ENCODE measurements around the gene KLHL26. TPM values are rescaled to one million over a fixed set of nuclear protein-coding genes. Genes with fewer than 3 reads are reported as not detected.
"Not testable (repeated sequence)": the region's sequence is repeated elsewhere in the genome, so short reads cannot be mapped to it uniquely, and the experiment has no call there.

KLHL26 gene
- total RNA-seq, 1 donor from 2014 or later, result 6.1 TPM

DNA sequence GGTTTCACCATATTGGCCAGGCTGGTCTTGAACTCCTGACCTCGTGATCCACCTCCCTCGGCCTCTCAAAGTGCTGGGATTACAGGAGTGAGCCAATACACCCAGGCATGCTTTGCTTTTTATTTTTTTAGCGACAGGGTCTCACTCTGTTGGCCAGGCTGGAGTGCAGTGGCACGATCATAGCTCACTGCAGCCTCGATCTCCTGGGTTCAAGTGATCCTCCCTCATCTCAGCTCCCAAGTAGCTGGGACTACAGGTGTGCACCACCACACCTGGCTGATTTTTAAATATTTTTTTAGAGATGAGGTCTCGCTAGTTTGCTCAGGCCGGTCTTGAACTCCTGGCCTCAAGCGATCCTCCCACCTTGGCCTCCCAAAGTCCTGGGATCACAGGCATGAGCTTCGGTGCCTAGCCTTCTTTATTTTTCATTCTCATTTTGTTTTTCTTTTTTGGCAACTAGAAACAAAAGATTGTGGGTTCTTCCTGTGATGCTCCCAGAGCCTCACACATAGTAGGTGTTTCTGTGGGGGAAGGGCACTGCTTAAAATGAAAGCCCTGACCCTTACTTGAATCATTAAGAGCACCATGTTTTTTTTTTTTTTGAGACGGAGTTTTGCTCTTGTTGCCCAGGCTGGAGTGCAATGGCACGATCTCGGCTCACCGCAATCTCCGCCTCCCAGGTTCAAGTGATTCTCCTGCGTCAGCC lies 36.0 kb upstream of the KLHL26 start:
- not testable (repeated sequence) for DNase-seq (ENCODE audit: low spot score); ATAC-seq

DNA sequence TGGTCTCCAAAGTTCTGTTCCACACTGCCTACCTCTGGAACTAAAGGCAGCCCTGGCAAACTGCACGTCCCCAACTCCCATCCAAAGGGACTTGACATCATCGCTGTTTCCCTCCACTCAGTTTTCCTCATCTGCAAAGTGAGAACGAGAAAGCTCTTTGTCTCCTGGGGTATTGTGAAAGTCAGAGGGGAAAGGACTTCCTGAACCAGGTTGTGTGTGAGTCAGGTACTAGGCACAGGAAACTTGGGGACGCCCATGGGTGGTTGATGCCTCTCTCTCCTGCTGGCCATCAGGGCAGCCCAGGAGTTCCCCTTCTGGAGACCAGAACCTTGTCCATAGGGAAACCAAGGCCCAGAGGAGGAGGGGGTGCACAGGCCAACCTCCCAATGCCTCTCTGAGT lies 35.0 kb upstream of the KLHL26 start:
- ATAC-seq (no peak), DNase-seq (ENCODE audit: low spot score) (no peak)

DNA sequence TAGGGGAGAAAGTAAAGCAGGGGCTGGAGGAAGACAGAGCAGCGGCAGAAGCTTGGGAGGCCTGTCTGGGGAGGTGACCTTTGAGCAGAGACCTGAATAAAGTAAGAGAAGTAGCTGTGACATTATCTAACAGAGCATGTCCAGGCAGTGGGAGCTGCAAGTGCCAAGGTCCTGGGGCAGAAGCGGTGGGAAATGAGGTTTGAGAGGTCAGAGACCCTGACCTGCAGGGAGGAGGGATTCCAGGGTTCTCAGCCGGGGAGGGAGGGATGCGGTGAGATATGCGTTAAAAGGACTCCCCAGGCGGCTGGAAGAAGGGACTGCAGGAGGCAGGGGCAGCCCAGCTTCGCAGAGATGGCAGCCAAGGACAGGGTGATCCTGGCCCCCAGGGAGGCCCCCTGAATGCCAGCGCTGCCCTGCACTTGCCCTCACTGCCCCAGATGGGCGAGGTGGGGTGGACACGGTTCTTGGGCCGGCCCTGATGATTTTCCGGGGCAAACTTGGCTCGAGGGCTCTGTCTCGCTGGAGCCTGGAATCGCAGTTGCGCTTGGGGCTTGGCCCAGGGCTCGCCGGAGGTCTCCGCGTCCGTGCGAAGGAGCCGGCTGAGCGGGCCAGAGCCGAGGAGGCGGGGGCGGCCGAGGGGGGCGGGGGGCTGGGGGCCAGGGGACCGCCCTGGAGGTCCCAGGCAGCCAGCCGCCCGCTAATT lies 33.4 kb upstream of the KLHL26 start:
- DNase-seq (ENCODE audit: low spot score) (no peak), ATAC-seq (peak; percentile 31)

DNA sequence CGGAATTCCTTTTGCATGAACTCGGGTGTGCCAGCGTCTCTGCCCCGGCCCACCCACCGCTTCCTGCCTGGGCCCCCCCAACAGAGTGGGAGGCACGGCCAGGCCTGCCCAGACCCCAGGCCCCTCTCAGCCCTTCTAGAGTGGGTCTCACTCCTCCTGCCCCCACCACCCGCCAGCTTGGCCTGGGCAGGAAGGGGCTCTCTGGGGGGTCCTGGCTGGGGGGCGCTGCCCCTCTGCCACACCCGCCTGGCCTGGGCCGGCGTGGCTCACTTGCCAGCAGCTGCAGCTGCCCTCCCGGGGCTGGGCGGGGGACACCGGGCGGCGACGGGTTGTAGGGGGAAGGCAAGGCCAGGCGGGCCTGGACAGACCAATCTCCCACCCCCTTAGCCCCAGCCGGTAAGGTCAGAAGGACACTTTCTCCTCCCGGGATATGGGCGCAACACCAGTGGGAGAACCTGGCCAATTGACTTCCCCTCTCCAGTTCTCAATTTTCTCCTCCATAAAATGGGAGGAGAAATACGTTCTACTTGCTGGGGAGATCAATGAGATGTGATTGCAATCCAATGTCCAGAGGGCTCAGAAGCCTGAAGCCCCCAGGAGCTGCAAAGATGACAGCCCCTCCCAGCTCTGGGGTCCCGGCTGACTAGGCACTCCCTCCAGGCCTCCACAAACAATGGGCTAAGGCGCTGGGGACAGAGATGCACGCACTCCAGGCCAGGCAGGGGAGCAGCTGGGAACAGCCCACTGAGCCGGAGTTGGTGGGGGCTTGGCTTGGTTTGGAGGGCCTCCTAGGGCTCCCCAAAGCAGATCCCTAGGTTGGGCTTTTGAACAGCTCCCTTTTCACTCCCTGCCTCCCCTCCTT lies 32.6 kb upstream of the KLHL26 start:
- no peak for DNase-seq (ENCODE audit: low spot score)
- ATAC-seq, result no peak

DNA sequence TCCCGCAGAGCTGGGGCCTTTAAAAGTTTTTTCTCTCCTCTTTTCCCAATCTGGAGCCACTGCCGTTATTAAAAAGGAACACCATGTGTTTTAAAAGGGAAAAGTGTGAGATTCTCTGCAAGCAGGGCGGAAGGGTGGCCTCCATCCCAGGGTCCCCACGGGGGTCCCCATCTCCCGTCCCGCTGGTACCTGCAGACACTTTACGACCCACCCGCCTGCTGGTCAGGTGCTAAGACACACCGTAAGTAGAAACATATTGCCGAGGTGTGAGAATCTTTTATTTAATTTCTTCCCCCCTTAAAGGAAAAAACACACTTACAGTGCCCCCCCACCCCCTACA lies 32.0 kb upstream of the KLHL26 start:
- no peak for DNase-seq (ENCODE audit: low spot score)
- no peak for ATAC-seq

DNA sequence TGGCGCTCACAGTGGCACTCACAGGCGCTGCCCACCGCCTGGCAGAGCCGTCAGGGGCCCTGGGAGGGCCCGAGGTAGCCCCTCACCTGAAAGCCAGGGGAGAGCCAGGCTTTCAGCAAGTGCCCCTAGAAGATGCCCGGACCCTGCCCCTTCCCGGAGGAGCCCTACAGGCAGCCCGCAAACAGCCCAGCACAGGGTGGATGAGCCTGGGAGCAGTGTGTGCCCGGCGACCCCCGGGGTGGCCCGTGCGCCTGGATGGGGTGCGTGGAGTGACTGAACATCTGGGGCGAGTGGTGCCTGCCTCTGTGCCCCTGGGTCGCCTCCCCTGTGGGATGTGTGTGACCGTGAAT lies 31.7 kb upstream of the KLHL26 start:
- DNase-seq (ENCODE audit: low spot score) (no peak), ATAC-seq (no peak)

DNA sequence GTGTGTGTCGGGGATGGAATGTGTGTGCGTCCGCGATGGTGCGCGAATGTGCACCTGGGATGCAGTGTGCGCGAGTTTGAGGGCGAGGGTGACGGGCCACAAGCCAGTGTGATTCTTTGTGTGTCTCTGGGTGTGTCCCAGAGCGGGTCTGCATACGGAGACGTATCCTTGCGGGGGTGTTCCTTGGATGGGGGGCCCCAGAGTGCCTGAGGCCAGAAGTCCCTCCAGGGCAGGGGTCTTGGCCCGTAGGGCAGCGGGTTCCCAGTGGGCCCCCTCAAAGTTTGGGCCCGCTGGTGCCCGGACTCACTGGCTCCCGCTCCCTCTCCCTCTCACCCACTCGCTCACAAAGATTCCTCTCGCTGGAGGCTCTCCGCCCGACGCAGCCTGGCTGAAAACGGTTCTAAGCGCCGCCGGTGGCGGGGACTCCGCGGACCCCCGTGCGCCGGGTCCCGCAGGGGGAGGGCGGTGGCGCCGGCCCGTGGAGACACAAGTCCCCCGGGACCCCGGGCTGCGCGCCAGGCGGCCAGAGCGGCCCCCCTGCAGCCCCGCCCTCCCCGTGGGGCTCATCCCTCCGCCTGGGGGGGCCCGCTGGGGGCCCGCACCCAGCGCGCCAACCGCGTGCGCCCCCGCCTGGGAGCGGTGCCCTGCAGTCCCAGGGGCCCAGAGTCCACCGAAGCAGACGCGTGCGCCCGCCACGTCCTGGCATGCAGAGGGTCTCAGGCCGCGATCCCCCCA lies 31.1 kb upstream of the KLHL26 start:
- ATAC-seq, result no peak
- no peak for DNase-seq (ENCODE audit: low spot score)

DNA sequence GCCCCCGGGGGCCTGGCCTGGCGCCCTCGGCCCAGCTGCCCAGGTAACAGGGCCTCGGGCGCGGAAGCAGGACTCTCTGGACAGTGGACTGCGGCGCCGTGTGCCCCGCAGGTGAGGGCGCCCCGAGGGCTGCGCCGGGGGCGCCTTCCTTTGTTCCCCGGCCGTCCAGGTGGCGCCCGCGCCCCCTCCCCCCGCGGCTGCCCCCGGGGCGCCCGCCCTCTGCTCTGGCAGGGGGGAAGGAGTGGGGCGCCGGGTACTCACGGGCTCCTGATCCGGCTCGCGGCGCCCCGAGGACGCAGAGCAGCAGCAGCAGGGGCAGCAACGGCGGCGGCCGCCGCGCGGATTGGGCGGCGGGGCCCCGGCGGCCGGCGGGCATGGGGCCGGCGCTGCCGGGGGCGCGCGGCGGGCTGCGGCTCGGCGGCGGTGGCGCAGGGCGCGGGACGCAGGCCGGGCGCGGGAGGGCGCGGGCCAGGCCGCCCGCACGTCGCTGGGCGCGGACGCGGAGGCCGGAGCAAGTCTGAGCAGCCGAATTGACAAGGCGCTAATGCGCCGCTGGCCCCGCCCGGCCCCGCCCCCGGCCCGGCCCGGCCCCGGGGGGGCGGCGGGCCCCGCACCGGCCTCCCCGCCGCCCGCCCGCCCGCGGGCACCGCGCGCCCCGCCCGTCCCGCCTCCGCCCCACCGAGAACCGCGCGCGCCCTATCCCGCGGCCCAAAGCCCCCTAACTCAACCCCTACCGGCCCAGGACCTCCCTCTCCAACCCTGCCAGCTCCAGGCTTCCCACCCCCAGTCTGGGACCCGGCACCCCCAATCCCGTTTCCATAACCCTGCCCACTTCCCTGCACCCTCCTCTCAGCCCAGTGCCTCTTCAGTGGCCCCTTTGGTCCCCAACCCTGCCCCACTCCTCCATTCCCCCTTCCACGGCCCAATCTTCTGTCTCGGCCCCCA lies 30.3 kb upstream of the KLHL26 start, which contains the start of gene CRLF1:
TSS of gene CRLF1 (minus strand) at position 519 of the 945 bp plus-strand sequence. CDS start at position 376, 143 bp downstream.
- DNase-seq (ENCODE audit: low spot score) (no peak), ATAC-seq (no peak)

DNA sequence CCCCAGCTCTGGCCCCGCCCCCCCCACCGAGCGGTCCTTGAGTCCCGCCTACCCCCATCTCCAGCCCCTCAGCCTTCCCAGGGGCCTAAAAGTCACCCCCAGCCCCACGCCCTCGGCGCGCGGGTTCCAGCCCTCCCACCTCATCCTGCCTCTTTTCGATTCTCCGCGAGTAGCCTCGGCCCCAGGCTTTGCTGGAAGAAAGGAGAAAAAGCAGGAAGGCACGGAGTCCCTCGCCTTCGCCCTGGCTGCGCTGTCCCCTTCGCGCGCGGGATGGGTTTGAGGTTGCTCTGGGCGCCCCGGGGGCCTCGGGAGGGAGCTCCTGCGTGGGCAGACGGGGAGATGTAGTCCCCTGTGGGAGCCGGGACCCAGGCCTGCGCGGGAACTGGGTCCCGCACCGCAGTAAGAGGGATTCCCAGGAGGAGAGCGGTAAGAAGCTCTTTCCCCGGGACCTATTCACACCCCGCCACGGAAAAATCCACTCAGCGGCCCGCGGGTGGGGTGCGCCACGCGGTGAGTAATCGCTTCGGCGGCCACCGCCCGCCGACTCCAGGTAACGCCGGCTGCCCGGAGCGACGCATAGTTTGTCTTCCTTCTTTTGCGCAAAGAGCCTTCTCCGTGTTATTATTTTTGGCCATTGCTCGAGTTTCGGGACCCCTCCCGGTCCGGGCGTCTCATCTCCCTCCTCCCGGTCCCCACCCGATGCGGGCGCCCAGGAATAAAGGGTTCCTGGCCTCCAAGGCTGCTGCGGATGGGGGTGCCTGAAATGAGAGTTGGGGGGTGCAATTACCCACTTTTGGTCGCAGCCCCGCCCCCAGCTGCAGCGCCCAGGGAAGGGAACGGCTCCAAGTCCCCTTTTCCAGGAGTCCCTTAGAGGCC lies 29.4 kb upstream of the KLHL26 start:
- ATAC-seq, result no peak
- DNase-seq (ENCODE audit: low spot score), result no peak

DNA sequence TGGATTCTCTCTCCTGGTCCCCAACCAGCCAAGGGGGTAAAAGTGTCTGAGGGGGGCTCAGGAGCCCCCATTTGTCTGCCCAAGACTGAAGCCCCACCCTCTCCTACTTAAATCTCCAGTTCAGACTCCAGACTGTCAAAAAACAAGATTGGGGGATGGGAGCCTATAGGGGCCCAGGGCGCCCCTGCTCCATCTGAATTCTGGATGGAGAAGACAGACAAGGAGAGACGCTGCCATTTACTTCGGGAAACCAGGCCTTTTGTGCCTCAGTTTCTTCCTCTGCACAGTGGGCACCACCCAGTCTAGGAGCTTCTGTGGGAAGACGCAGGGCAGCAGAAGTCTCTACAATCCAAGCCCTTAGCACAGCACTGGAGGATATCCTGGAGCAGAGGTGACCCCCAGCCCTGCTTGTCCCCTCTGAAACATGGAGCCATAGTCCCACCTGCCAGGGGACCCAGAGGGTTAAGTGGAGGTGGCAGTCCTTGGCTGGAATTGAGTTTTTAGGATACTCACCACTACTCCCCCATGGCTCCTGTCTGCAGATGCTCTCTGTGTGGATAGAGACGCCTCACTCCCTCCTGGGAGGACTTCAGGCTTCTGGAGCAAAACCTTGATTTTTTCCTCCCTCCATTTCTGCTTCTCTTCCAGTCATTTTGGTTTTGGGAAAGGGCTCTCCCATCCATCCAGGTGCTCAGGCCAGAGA lies 28.6 kb upstream of the KLHL26 start:
- no peak for DNase-seq (ENCODE audit: low spot score)
- ATAC-seq, result no peak

DNA sequence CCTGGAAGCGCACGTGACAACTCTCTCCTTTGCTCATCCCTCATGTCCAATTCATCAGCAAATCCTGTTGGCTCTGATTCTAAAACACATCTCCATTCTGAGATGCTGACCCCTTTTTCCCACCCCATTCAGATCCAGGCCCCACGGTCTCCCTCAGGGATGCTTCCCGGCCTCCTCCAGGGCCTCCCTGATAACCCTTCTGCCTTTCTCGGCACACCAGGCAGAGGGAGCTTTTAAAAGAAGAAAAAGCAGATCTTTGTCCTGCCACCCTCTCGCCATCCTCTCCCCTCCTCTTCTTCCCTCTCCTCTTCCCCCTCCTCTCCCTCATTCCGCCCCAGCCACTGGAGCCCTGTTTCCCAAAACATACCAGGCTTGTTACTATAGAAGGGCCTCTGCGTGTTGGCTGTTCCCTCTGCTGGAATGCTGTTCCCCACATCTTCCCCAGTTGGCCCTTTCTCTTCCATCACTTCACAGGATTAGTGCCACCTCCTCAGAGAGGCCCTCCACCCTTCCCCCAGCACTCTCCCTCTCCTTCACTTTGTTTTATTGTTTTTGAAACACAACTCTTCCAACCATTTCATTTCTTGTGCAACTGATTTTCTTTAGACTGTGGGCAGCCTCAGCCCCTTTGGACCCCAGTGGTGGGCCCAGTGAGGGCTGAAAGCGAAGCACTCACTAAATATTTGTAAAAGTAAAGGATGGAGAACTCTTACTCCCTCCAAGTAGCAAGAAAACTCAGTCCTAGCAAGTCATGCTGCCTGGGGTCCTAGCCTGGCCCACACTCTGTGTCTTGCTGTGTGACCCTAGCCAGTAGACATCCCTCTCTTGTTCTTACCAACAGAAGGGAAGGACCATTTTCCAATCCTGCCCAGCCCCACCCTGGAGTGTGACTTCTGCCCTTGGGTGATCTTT lies 27.8 kb upstream of the KLHL26 start:
- no peak for DNase-seq (ENCODE audit: low spot score)

DNA sequence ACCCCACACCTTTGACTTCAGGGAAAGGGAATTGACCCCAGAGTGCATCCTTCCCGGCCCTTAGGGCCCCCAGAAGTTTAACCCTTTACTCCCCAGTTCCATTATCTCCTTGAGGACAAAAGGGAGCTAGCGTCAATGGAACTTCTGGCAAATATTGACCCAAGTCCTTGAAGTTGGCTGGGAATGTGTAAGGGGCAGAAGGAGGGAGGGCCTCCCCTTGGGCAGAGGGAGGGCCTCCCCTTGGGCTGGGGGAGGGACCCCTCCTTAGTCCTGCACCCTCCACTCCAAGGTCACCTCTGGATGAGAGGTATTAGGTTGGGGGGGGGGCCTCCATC lies 27.1 kb upstream of the KLHL26 start:
- DNase-seq (ENCODE audit: low spot score) (no peak), ATAC-seq (no peak)

More for the DNA sequence above, 27.8 kb upstream of the KLHL26 start:
- ATAC-seq, result no peak

DNA sequence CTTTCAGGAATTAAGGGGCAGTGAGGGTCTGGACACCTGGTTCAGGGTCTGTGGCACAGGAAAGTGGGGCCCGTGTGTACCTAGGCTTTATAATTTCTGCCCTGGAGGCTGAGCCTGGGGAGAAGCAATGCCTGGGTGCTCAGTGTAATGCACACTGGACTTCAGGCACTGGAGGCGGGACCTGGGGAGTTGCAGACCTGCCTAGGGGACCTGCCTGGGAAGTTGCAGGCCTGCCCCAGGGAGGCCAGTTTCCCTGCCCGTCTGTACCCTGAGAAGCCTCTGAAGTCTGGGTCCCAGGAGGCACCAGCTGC lies 26.6 kb upstream of the KLHL26 start:
- no peak for ATAC-seq
- DNase-seq (ENCODE audit: low spot score), result no peak

DNA sequence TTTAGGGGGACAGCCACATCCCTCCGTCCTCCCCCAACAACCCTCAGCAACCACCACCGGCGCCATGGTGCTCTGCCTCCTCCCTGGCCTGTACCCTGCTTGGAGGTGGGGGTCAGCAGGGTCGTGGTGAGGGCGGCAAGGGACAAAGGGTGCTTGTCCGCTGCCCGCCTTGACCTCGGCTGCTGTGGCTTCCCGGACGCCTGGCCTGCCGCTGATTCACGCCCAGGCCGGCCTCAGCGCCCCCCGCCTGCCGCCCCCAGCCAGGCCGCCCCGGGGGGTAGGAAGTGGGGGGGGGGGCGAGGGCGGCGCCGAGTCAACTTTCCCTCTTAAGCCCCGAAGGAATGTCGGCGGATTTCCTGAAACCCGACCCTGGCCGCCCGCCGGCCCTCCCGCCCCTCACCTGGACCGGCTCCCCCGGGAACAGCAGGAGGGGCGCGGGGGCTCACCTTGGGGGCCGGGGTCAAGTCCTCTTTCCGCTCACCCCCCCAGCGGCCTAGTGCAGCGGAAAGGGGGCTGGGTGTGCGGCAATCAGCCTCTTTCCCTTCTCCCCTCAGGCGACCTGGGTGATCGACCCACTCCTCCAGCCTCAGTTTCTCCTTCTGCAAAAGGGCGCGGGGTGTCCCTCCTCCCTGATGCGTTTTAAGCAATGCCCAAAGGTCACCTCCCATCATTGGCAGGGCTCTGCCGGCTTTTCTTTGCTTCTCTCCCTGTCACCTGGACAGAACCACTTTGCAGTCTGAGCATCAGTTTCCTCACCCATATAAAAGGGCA lies 26.1 kb upstream of the KLHL26 start:
- ATAC-seq, result no peak

DNA sequence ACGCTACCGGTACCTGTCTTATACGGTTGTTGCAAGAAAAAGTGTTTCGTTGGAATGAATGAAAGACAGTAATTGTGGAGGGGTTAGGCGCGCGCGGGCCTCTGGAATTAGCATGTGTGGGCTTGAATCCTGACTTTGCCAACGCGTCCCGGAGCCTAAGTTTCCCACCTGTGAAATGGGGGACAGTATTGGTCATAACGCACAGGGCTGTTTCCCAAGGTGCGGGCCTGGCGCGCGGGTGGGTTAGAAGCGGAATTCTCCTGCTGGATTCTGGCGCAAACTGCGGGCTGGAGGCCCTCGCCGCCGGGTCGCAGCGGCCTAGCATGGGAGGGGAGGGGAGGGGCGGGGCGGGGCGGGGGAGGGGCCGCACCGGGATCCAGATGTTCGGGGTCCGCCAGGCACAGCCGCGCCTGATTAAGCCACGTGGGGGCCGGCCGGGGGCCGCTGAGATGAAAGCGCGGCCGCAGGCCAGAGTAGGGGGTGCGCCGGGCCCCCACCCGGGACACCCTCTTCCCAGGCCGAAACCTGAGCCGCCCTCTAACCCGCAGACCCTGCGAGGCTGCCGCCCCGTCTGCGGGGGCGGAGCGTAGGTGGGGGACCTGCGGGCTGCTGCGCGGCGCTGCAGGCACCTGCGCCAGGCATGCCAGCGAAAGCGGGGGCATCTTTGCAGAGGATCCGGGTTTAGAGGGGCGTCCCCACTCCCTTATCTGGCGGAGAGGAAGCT lies 25.3 kb upstream of the KLHL26 start:
- no peak for ATAC-seq
- DNase-seq (ENCODE audit: low spot score), result no peak

More for the DNA sequence above, 26.1 kb upstream of the KLHL26 start:
- no peak for DNase-seq (ENCODE audit: low spot score)

Data from left lobe of liver (tissue), 2 donors.